OCI-LY1 (cell line): ENCODE results near the gene RHOD.

Experiments
- H2AFZ ChIP-seq: fragments of 200-600 bp; sonication (generic), shearing (Covaris generic); 2 replicates; pipeline ENCODE4 v1.6.0; 2014; ENCODE audit warnings: antibody characterized with exemption, mild to moderate bottlenecking, low read length
- H3F3A ChIP-seq: fragments of 200-600 bp; sonication (generic), shearing (Covaris generic); 2 replicates; pipeline ENCODE4 v1.6.0; 2014; ENCODE audit warnings: mild to moderate bottlenecking, antibody characterized with exemption, low read length, moderate library complexity; ENCODE audit not compliant: insufficient read depth
- H3K27ac ChIP-seq: fragments of 200-600 bp; sonication (generic); 2 replicates; pipeline ENCODE4 v1.5.1; 2014; ENCODE audit warnings: low read length, mixed run types, mild to moderate bottlenecking, low read depth; ENCODE audit not compliant: poor library complexity, severe bottlenecking
- H3K27me3 ChIP-seq: fragments of 200-600 bp; sonication (generic); 2 replicates; pipeline ENCODE4 v1.6.0; 2014; ENCODE audit warnings: antibody characterized with exemption, mild to moderate bottlenecking, low read length, moderate library complexity; ENCODE audit not compliant: insufficient read depth
- H3K36me3 ChIP-seq: fragments of 200-600 bp; sonication (generic); 2 replicates; pipeline ENCODE4 v1.6.1; 2014; ENCODE audit warnings: mild to moderate bottlenecking, antibody characterized with exemption, low read length, moderate library complexity, mixed read lengths; ENCODE audit not compliant: insufficient read depth
- H3K4me1 ChIP-seq: fragments of 200-600 bp; sonication (generic); 2 replicates; pipeline ENCODE4 v1.5.1; 2014; ENCODE audit warnings: mild to moderate bottlenecking, low read length, moderate library complexity; ENCODE audit not compliant: insufficient read depth, severe bottlenecking
- H3K4me2 ChIP-seq: fragments of 200-600 bp; sonication (generic), shearing (Covaris generic); 2 replicates; pipeline ENCODE4 v1.6.1; 2014; ENCODE audit warnings: low read length
- H3K4me3 ChIP-seq: fragments of 200-600 bp; sonication (generic); 2 replicates; pipeline ENCODE4 v1.5.1; 2014; ENCODE audit warnings: low read length, low read depth, mild to moderate bottlenecking, mixed read lengths; ENCODE audit not compliant: poor library complexity, severe bottlenecking
- H3K79me2 ChIP-seq: fragments of 200-600 bp; shearing (Covaris generic); 2 replicates; pipeline ENCODE4 v1.6.1; 2016; ENCODE audit warnings: mixed run types, low read length, mixed read lengths; ENCODE audit not compliant: insufficient read depth
- H3K9ac ChIP-seq: fragments of 200-600 bp; sonication (generic), shearing (Covaris generic); 2 replicates; pipeline ENCODE4 v1.6.1; 2014; ENCODE audit warnings: mild to moderate bottlenecking, low read length, mixed read lengths
- H3K9me2 ChIP-seq: fragments of 200-600 bp; sonication (generic), shearing (Covaris generic); 2 replicates; pipeline ENCODE4 v1.6.1; 2014; ENCODE audit warnings: low read depth, mild to moderate bottlenecking, low read length, mixed read lengths
- H3K9me3 ChIP-seq: fragments of 200-600 bp; shearing (Covaris generic); 2 replicates; pipeline ENCODE4 v1.6.1; 2014; ENCODE audit warnings: low read length, mixed read lengths
- H4K20me1 ChIP-seq: fragments of 200-600 bp; sonication (generic), shearing (Covaris generic); 2 replicates; pipeline ENCODE4 v1.6.0; 2016; ENCODE audit warnings: mild to moderate bottlenecking, low read length; ENCODE audit not compliant: insufficient read depth
- CTCF ChIP-seq: fragments of 200-600 bp; sonication (generic), shearing (Covaris generic); IDR thresholded peaks from 2 replicates; pipeline ENCODE4 v1.5.1; 2017; ENCODE audit warnings: mild to moderate bottlenecking, antibody characterized with exemption, low read length, moderate library complexity, mixed read lengths
- EZH2 ChIP-seq: fragments of 200-600 bp; sonication (generic), shearing (Covaris generic); IDR thresholded peaks from 2 replicates; pipeline ENCODE4 v1.8.0; 2017; ENCODE audit warnings: borderline replicate concordance, mixed run types, mild to moderate bottlenecking, antibody characterized with exemption, low read length, moderate library complexity, mixed read lengths

Gene RHOD

GRCh38 chr11:67071420-67072284 lies 15.0 kb downstream of the RHOD start:
- Histone ChIP-seq H3F3A (no peaks in the 10 kb centered on the region), H3K4me1 (peaks cover 16% of the 10 kb centered on the region), H3K27me3 (0 out of 2 replicates have a peak, but pooled peaks cover 2% of the 10 kb centered on the region), H3K36me3 (no peaks in the 10 kb centered on the region), H3K27ac (no peak overlapping the region), H3K9me3 (no peaks in the 10 kb centered on the region), H4K20me1 (no peaks in the 10 kb centered on the region), H2AFZ (no peak overlapping the region), H3K79me2 (no peaks in the 10 kb centered on the region), H3K9me2 (no peaks in the 10 kb centered on the region), H3K4me3 (no peak overlapping the region), H3K4me2 (no peak overlapping the region), H3K9ac (no peak overlapping the region)
- TF ChIP-seq CTCF (peak; percentile 73), EZH2 (no peak)

DNA sequence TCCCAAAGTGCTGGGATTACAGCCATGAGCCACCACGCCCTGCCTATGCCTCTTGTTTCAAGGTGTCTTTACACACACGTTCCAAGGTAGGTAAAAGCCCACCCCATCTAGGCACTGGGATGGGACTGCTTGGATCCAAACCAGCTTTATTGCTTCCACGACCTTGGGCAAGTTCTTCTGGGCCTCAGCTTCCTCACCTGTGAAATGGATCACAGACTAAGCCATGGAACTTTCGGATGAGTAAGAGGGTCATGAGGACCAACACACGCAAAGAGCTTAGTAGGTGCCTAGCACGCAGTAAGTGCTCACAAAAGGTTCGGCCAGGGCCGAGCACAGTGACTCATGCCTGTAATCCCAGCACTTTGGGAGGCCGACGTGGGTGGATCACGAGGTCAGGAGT lies 15.6 kb downstream of the RHOD start:
- Histone ChIP-seq H2AFZ (no peak overlapping the region), H3K4me3 (no peak overlapping the region), H3K9me2 (no peaks in the 10 kb centered on the region), H3F3A (no peaks in the 10 kb centered on the region), H3K9me3 (no peaks in the 10 kb centered on the region), H4K20me1 (no peaks in the 10 kb centered on the region), H3K79me2 (no peaks in the 10 kb centered on the region), H3K4me2 (no peak overlapping the region), H3K36me3 (no peaks in the 10 kb centered on the region), H3K27me3 (0 out of 2 replicates have a peak, but pooled peaks cover under 1% of the 10 kb centered on the region), H3K27ac (no peak overlapping the region), H3K4me1 (peaks cover 16% of the 10 kb centered on the region), H3K9ac (no peak overlapping the region)
- no peak for TF ChIP-seq CTCF
- no peak for TF ChIP-seq EZH2

DNA sequence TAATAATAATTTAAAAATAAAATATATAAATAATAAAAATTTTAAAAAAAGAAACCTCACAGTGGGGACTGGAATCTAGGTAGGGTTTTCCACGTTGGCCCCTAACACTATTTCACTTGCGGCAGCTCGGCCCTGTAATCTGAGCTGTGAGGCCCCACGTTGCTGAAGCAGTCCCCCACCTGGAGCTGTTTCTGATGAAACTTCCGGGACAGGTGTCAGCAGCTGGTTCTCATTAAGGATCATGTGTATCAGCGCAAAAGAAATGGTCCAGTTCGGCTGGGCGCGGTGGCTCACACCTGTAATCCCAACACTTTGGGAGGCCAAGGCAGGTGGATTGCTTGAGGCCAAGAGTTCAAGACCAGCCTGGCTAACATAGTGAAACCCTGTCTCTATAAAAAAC lies 17.3 kb downstream of the RHOD start:
- H3K9me3 ChIP-seq, result no peaks in the 10 kb centered on the region
- no peak overlapping the region for H3K27ac ChIP-seq
- H3K4me2 ChIP-seq, result no peak overlapping the region; the same call in 1 of the 2 replicates
- no peak overlapping the region for H3K4me3 ChIP-seq
- no peak overlapping the region for H2AFZ ChIP-seq
- no peaks in the 10 kb centered on the region for H4K20me1 ChIP-seq
- no peaks in the 10 kb centered on the region for H3K9me2 ChIP-seq
- H3K9ac ChIP-seq, result no peak overlapping the region
- H3K79me2 ChIP-seq, result no peaks in the 10 kb centered on the region
- no peaks in the 10 kb centered on the region for H3F3A ChIP-seq
- H3K36me3 ChIP-seq, result no peaks in the 10 kb centered on the region
- TF ChIP-seq EZH2 (no peak), CTCF (no peak)
- peaks cover 16% of the 10 kb centered on the region for H3K4me1 ChIP-seq
- H3K27me3 ChIP-seq, result peaks cover 10% of the 10 kb centered on the region; the same call in 1 of the 2 replicates
